ENCODE data around the gene CTH.

GRCh38 chr1:70462611-70463010 is 51.5 kb downstream of the CTH start:
- TF ChIP-seq CTCF (conservative IDR thresholded peaks at IDR 0.05), result no peak
- no peak for TF ChIP-seq EZH2 (IDR thresholded peaks at IDR 0.05; ENCODE audit: low read depth)
